EH (cell line): Measurements from ENCODE around the gene ZNF385C.
"Not testable (repeated sequence)": the region's sequence is repeated elsewhere in the genome, so short reads cannot be mapped to it uniquely, and the experiment has no call there.

ENCODE experiments used
- DNase-seq: peaks from one replicate; pipeline ENCODE4 v3.0.0-alpha.2; 2015; ENCODE audit warnings: low read depth

ZNF385C gene

DNA sequence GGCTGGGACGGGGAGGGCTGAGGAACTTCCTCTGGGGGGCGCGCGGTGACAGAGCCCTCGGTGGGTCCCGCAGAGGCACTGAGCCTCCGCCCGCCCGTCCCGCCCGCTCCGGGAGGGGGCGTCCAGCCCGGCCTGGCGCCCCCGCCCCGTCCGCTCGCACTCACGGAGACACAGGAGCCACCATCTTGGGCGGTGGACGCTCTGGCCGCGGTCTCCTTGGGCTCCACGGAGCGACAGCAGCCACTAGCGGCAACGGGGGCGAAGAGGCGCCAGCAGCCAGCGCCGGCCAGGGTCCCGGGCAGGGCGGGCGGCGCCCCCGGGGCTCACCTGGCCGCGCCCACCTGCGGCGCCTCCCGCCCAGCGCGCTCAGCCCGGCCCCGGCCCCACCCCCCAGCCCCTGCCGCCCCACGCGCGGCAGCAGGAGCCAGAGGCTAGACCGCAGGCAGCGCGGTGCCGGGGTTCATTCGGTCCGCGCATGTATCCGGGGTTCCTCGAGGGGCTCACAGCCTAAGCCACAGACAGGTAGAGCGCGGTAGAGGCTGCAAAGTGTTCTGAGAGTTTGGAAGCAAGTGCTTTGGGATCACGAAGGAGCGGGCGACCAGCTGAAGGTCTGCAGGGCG is 47.8 kb downstream of the ZNF385C start, which contains the start of gene C17orf113:
TSS of gene C17orf113 (minus strand) at position 209 of the 620 bp plus-strand sequence. CDS start 7,225 bp downstream, outside the sequence.
- DNase-seq, result peak; percentile 40

DNA sequence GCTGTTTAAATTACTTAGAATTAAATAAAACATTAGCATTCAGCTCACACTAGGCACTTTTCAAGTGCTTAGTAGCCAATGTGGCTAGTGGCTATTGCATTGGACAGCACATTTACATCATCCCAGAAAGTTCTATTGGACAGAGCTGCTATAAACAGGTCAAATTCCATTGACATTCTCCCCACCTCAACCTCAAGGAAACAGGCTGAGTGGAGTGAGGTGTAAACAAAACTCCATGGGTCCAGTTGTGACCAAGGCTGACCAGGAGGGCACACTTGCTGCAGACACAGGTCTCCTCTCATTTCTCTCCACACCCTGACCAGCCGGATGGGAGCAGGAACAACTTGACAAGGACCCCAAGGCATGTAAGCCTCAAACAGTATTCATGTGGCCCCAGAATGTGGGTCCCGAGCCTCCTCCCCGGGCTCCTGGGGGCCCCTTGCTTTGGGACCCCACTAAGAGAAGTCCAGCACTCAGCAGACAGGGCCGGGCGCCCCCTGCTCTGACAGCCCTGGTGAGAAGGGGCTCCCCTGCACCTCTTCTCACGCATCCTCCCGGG is 48.4 kb downstream of the ZNF385C start:
- peak; percentile 9 for DNase-seq

DNA sequence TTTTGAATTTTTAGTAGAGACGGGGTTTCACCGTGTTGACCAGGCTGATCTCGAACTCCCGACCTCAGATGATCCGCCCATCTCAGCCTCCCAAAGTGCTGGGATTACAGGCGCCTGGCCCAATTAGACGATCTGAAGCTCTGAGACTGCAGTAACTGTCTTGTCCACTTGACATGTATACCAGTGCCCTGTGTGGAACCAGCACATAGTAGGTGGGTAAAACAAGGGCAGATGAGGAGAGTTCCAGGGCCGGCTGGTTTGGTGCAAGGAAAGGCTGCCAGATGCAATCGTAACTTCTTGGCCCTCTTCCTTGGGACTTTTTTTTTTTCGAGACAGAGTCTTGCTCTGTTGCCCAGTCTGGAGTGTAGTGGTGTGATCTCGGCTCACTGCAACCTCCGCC is 50.9 kb downstream of the ZNF385C start:
- DNase-seq, result no peak

DNA sequence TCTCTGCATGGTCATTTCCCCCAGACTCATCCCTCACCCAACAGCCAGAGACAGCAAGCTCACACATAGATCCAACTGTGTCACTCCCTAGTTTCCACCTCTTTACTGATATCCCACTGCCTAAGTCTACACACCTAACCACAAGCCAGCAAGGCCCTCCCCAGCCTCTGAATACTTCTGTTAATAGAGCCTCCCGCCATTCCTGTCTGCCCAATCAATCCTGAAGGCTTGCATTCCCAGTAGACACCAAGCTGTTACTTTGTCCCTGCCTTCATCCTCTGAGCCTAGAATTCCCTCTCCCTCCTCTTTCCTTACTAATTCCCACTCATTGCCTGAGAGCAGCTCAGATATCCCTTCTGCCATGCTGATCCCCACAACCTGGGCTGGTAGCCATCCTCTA is 52.6 kb downstream of the ZNF385C start:
- DNase-seq, result no peak

DNA sequence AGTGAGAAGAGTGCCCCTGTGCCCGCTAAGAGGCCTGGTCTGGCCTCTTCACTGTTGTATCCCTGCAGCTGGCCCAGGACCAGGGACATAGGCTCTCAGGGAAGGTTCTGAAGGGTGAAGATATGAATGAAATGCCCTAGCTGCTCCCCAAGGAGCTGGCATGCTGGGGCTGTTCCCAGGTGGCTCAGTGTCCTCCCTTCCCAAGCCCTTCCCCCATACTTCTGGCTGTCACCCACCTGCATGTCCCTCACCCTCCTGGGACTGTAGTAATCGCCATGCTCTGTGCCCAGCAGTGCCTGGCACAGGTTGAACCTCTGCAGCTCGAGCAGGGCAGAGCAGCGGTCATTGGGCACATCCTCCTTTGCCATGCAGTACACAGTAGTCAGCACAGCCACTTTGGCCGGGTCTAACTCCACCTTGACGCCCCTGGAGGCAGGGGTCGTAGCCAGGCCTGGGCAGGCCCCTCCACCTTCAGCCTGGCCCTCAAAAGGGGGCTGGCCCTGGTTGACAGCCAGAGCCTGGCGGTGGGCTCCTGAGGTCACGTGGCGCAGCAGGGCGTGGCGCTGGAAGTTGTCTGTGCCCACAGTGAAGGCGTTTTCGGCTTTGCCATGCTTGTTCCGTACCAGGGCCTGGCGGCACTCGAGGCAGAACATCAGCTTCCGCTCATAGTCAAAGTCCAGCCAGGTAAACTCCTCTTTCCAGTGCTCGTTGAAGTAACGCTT is 55.5 kb downstream of the ZNF385C start:
- DNase-seq, result no peak

DNA sequence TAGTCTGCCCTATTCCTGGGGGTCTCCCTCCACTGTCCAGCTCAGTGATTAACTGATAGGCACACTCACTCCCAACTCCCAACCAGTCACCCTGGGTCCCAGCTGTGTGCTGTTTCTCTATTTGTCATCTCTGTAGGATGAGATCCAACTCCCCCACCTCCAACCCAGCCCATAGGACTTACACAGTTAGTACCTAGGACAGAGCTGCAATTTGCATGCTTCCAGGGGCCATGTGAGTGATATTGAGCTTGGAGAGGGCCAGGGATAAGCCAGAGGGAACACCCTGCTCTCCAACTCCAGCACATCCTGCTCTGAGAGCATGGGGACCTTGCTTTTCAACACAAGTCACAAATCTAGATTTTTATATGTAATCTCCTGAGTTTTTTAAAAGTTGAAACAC is 56.7 kb downstream of the ZNF385C start:
- DNase-seq, result no peak

DNA sequence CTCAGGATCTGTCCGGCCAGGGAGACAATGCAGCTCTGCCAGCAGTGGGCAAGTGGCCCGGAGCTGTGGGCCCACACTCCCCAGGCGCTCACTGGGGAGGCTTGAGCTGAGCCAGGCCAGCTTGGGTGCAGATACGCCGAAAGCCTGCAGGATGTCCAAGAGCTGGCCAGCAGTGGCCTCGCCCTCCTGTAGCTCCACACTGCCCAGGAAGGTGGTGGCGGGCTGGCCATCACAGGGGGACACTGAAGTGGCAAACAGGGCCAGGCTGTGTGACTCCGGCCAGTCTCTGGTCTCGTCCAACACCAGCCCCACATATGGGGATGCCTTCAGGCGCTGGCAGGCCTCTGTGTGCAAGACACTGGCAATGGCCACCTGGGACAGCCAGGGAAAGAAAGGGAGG is 57.5 kb downstream of the ZNF385C start:
- no peak for DNase-seq

GRCh38 chr17:42039794-42040763 is 58.2 kb downstream of the ZNF385C start:
- DNase-seq, result no peak

- DNase-seq, result no peak
Measured at GRCh38 chr17:42038221-42038973, 59.9 kb downstream of the ZNF385C start.

GRCh38 chr17:42034059-42034458 is 64.2 kb downstream of the ZNF385C start:
- DNase-seq, result no peak

- DNase-seq, result no peak
Measured at GRCh38 chr17:42031584-42031983, 66.7 kb downstream of the ZNF385C start.

GRCh38 chr17:42028791-42029127 is 69.5 kb downstream of the ZNF385C start:
- no peak for DNase-seq

DNA sequence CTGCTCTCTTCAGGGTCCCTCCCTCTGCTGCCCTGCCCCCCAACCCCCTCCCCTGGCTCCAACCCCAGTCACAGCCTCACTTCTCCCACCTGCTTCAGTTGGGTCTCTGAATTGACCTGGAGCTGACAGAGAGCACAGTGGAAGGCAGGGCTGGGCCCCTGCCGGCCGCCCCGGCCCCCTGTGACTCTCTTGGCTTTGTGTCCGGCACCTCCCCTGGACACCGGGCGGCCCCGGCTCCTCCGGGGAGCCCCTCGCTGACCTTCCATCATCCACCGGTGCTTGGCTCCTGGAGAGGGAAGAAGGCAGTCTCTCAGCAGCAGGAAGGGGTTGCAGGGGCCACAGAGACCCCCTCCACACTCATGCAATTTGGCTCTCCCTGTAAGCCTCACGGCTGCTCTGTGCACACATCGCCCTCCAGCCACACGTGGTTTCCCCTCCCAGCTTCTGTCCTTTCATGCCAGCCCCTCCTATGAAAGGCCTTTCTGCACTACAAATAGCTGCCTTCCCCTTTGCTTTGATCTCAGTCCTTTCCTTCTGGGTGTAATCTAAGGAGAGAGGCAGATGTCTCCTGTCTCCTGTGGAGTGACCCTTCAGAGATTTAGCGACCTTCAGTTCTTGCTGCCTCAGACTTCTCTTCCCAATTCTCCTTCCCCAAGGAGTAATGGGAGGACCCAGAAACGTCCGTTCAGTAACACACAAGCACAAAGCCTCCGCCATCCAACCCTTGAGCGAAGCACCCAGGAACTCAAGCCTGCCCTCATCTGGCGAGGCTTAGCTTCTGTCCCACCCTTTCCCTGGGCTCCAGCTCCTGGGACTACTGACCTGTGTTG is 70.1 kb downstream of the ZNF385C start:
- DNase-seq, result peak; percentile 15

DNA sequence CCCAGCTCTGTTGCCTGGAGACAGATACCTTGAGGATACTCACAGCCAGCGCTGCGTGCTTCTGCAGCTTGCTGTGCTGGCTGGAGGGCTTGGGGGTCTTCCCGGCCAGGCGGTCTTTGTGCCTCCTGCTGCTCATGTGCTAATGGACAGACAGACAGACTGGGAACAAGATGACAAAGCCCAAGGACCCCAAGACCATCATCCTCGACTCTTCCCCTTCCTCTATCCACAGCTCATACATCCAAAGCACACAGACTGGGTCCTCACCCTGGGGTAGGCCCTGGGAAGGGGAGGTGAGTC is 70.7 kb downstream of the ZNF385C start:
- DNase-seq, result no peak

GRCh38 chr17:42026857-42027589 is 71.2 kb downstream of the ZNF385C start:
- no peak for DNase-seq

- DNase-seq, result no peak
Measured at GRCh38 chr17:42025936-42026335, 72.3 kb downstream of the ZNF385C start.

- DNase-seq, result no peak
Measured at GRCh38 chr17:42025191-42025579, 73.1 kb downstream of the ZNF385C start.

DNA sequence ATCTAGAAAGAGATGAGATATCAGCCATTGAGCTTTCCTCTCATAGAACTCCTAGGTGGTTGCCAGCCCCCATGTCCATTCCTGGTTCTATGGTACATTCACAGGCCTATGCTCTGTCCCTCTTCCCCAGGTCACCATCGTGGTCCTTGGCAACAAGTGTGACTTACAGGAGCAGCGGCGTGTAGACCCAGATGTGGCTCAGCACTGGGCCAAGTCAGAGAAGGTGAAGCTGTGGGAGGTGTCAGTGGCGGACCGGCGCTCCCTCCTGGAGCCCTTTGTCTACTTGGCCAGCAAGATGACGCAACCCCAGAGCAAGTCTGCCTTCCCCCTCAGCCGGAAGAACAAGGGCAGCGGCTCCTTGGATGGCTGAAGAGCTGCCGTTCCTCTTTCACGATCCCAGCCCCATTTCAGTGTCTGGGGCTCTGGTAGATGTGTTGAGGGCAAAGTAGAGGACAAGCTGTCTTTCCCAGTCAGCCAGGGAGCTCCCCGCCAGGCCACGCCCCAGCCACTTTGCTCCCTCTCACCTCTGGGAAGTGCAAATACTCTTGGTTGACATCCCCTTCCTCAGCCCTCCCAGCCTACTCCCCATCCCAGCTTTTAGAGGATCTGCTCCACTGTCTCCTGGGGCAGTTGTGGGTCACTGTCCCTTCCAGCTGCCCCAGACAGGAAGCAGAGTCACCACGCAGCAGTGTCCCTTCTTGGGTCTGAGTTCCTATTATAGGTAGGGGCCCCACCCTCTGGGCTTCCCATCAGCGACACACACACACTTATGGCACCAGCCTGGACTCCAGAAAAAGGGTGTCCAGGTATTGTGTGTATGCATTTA is 74.5 kb downstream of the ZNF385C start:
- no peak for DNase-seq

DNA sequence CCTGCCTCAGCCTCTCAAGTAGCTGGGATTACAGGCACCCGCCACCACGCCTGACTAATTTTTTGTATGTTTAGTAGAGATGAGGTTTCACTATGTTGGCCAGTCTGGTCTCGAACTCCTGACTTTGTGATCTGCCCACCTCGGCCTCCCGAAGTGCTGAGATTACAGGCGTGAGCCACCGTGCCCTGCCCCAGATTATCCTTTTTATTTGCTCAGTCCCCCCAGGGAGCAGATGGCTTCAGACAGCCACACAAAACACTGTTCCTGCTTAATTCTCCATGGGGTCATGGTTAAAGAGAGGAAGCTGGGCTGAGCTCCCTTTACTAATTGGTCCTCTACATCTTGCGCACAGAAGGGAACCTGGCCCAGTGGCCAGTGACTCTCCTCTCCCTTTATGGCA is 77.4 kb downstream of the ZNF385C start:
- DNase-seq, result not testable (repeated sequence)
